ENCODE results near the gene OBSCN. TPM values are rescaled to one million over a fixed set of nuclear protein-coding genes. Genes with fewer than 3 reads are reported as not detected.

The OBSCN gene
- total RNA-seq, 1 donor from 2014 or later: 20.6 TPM

DNA sequence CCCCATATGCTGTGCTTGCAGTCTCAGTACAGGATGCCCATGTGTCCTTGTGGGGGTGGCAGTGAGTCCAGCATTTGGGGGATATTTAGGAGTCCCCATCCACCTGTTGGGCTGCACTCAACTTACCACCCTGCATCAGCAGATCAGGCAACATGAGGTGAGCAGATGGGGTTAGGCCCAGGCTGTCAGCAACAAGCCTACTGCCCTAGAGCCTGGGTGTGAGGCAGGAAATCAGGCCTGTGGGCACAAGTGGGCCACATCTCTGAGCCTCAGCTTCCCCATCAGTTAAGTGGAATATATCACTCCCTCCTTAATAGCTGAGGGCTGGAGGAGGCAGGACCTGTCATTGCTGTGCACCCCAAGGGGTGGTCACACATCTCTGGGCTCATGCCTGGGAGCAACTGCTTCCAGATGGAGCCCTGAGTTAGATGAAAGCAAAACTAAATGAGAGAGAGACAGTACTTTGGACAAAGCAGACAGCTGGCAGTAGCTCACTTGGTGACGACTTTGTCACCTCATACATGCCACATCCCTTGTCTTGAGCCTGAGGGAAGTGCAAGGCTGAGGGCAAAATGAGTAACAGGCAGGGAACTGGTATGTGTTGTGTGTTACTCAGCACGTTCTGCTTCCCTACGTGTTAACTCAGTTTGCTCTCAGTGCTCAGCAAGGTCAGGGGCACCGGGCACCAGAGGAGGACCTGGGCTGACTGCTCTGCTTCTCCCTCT lies 150.4 kb downstream of the OBSCN start:
- no peak for DNase-seq (ENCODE audit: low read depth)
- no peak overlapping the region for H3K4me3 ChIP-seq (ENCODE audit: low read depth, low read length)
- TF ChIP-seq, protein P1, sequence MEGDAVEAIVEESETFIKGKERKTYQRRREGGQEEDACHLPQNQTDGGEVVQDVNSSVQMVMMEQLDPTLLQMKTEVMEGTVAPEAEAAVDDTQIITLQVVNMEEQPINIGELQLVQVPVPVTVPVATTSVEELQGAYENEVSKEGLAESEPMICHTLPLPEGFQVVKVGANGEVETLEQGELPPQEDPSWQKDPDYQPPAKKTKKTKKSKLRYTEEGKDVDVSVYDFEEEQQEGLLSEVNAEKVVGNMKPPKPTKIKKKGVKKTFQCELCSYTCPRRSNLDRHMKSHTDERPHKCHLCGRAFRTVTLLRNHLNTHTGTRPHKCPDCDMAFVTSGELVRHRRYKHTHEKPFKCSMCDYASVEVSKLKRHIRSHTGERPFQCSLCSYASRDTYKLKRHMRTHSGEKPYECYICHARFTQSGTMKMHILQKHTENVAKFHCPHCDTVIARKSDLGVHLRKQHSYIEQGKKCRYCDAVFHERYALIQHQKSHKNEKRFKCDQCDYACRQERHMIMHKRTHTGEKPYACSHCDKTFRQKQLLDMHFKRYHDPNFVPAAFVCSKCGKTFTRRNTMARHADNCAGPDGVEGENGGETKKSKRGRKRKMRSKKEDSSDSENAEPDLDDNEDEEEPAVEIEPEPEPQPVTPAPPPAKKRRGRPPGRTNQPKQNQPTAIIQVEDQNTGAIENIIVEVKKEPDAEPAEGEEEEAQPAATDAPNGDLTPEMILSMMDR (conservative IDR thresholded peaks at IDR 0.05; ENCODE audit: low read depth, low read length): no peak

DNA sequence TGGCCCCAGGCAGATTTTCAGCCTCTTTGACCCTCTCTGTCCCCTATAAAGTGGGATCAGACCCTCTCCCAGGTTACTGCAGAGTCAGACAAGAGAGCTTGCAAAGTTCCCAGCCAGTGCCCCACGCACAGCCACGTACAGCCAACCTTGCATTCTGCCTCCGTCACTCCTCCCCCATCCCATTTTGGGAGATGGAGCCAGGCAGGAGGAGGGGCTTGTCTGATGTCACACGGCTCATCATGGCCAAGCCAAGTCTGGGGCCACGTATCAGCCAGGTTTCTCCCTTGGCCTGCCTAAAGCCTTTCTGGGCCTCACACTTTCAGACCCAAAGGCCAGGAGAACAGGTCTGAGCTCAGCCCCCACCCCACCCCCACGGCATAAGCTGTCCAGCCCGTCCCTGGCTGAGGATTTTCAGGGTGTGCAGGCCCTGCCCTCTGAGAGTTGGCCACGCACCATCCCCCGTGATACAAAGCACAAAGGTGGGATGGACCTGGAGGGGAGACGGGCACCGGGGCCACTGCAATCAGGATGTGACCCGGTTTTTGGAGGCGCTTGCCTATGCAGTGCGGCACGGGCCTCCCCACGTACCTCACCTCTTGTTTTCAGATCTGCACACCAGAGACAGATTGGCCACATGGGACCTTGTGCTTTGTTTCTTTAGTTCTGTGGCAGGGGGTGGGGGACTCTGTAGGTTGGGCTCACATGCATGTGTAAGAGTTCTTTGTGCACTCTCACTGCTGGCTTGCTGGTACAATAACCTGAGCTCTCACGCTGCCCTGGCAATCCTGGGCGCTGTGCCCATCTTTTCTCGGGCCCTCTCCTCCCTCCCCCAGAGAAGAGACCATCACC lies 151.1 kb downstream of the OBSCN start:
- no peak overlapping the region for H3K4me3 ChIP-seq (ENCODE audit: low read depth, low read length)
- TF ChIP-seq, protein P1 (conservative IDR thresholded peaks at IDR 0.05; ENCODE audit: low read depth, low read length): no peak
- no peak for DNase-seq (ENCODE audit: low read depth)

DNA sequence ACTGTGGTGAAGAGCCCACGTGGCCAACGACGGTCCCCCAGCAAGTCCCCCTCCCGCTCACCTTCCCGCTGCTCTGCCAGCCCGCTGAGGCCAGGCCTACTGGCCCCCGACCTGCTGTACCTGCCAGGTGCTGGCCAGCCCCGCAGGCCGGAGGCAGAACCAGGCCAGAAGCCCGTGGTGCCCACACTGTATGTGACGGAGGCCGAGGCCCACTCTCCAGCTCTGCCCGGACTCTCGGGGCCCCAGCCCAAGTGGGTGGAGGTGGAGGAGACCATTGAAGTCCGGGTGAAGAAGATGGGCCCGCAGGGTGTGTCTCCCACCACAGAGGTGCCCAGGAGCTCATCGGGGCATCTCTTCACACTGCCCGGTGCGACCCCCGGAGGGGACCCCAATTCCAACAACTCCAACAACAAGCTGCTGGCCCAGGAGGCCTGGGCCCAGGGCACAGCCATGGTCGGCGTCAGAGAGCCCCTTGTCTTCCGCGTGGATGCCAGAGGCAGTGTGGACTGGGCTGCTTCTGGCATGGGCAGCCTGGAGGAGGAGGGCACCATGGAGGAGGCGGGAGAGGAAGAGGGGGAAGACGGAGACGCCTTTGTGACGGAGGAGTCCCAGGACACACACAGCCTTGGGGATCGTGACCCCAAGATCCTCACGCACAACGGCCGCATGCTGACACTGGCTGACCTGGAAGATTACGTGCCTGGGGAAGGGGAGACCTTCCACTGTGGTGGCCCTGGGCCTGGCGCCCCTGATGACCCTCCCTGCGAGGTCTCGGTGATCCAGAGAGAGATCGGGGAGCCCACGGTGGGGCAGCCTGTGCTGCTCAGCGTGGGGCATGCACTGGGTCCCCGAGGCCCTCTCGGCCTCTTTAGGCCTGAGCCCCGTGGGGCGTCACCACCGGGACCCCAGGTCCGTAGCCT lies 152.0 kb downstream of the OBSCN start:
- TF ChIP-seq, protein P1 (conservative IDR thresholded peaks at IDR 0.05; ENCODE audit: low read depth, low read length): no peak
- no peak overlapping the region for H3K4me3 ChIP-seq (ENCODE audit: low read depth, low read length)
- no peak for DNase-seq (ENCODE audit: low read depth)

DNA sequence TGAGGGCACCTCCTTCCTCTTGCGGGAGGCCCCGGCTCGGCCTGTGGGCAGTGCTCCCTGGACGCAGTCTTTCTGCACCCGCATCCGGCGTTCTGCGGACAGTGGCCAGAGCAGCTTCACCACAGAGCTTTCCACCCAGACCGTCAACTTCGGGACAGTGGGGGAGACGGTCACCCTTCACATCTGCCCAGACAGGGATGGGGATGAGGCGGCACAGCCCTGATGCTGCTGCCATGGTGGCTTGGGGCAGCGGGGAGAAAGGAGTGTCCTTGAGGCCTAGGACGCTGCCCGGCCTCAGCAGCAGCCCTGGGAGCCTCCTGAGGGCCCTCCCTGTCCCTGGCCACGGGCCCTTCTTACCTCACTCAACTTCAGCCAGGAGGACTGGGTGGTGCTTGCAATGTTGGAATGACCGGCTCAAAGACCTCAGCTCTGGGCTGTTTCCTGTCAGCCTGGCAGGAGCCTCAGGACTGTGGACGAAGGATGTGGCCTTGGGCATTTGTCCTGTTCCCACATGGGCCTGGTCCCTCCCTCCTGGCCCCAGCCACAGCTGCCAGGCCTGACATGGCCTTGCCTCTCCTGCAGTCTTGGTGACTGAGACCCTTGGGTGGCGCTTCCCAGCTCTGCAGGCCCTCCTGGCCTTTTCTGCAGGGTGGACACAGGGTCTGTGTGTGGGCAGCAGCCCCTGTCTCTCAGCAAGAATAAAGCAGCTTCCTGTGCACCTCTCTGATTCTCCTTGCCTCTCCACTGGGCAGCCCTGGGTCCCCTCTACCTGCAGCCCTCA lies 152.9 kb downstream of the OBSCN start:
- TF ChIP-seq, protein P1 (conservative IDR thresholded peaks at IDR 0.05; ENCODE audit: low read depth, low read length): no peak
- no peak overlapping the region for H3K4me3 ChIP-seq (ENCODE audit: low read depth, low read length)
- DNase-seq (ENCODE audit: low read depth): no peak

DNA sequence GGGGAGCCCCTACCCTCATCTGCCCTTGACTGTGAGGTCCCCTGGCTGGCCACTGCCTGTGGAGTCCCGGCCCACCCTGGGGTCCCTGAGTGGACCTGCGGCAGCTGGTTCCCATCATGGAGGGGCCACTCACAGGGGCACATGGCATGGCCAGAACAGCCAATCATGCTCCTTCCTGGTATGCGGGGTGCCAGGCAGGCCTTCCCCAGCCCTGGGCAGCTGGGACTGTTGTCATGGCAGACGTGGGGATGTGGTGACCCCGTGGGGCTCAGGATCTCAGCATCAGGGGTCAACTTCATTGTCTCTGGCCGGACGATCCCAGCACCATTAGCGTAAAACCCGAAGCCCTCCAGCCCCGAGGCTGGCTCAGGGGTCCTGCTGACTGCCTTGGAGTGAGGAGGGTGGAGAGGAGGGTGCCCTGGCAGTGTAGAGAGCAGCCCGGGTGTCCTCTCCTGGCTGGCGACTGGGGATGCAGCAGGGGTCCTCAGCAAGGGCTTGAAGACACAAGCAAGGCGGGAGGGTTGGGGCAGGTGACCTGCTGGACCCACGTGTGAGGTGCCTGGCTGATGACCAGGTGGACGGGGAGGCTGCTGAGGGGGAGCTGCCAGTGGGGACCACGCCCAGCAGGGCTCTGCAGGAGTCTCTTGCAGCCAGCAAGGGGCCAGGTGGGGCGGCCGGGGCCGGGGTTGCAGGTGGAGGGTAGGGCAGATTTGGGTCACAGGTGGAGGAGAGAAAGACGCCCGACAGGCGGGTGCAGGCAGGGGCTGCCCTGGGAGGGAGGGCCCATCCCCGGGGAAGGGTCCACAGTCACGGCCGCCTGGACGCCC lies 153.7 kb downstream of the OBSCN start:
- no peak overlapping the region for H3K4me3 ChIP-seq (ENCODE audit: low read depth, low read length)
- TF ChIP-seq, protein P1 (conservative IDR thresholded peaks at IDR 0.05; ENCODE audit: low read depth, low read length): no peak
- no peak for DNase-seq (ENCODE audit: low read depth)

All from epithelial cell of proximal tubule (primary cell).